ENCODE measurements around the gene HOXC10.

DNA sequence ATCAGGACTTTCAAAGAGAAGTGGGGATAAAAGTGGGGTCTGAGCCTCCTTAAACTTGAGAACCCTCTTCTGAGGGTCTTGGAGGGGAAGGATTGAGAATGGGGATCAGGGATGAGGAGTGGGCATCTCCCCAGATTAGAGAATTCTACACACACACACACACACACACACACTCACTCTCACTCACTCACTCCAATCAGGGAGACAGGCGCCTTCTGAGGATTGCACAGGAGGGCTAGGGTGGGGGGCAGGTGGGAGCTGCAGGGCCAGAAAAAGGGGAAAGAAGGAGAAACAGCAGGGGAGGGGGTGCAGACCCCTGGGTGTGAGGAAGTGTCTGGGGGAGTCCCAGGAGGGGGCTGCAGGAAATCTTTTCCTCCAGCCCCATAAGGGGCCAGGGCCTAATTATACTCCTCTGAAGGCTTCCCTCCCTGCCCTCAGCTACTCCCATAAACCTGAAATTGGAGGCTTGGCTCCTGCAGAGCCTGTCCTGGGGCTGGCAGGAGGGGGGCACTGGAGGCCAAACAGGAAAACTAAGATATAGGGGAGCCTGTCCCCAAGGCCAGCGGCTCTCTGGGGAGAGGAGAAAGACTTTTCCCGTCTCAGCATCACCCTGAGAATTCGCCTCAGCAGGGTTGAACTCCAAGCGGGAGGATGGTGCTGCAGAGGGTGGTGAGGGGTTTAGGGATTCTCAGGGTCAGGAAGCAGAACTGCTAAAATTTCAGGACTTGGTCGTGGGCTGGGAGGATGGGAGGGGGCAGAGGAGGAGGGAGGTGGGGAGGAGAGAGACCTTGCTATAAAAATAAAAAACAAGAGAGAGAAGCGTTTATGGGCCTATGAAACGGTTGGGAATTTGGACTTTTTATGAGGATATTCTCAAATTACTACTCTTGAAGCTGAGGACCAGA, 16.6 kb downstream of the HOXC10 start:
- TF ChIP-seq POLR2AphosphoS5 (IDR thresholded peaks at IDR 0.05; ENCODE audit: borderline replicate concordance, low read depth, low read length) (no peak), EZH2 (IDR thresholded peaks at IDR 0.05) (no peak)

Data from SK-N-MC (cell line).